Stimulated activated CD8-positive, alpha-beta memory T cell treated with anti-CD3 and anti-CD28 coated beads, Interleukin-15, amount 100 ng/mL, for 1 hour (primary cell): ENCODE results near the gene HSPB8.

Experiments used
- DNase-seq: peaks from one replicate; pipeline ENCODE4 v3.0.0-alpha.2; 2020; ENCODE audit warnings: low read depth

HSPB8 gene

DNA sequence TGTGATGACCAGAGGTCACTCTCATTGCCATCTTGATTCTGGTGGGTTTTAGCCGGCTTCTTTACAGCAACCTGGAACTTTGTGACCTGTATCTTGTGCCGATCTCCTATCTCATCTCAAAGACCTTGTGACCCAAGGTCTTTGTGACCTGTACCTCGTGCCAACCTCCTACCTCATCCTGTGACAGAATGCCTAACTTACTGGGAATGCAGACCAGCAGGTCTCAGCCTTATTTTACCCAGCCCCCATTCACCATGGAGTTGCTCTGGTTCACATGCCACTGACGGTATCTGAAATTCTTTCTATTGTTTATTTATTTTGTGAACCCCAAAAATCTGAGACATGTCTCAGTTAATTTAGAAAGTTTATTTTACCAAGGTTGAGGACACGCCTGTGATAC is 7.4 kb upstream of the HSPB8 start:
- DNase-seq, result no peak

DNA sequence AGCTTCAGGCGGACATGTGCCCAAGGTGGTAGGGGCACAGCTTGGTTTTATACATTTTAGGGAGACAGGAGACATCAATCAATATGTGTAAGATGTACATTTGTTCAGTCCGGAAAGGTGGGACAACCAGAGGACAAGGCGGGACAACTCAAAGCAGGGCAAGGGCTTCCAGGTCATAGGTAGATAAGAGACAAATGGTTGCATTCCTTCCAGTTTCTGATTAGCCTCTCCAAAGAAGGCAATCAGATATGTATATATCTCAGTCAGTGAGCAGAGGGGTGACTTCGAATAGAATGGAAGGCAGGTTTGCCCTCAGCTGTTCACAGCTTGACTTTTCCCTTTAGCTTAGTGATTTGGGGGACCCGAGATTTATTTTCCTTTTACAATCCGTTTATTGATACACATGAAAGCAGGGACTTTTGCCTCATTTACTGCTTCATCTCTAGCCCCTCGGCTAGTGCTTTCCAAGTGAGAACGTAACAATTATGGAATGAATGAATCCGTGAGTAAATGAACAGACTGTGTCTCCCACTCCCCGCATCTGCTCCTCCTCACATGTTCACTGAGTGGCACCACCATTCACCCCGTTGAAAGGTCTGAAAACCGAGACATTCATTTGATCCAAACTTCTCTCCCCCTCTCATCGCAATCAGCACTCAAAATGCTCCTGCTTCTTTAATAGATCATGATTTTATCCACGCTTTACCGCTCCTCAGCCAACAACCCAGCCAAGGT is 6.9 kb upstream of the HSPB8 start:
- DNase-seq, result no peak

DNA sequence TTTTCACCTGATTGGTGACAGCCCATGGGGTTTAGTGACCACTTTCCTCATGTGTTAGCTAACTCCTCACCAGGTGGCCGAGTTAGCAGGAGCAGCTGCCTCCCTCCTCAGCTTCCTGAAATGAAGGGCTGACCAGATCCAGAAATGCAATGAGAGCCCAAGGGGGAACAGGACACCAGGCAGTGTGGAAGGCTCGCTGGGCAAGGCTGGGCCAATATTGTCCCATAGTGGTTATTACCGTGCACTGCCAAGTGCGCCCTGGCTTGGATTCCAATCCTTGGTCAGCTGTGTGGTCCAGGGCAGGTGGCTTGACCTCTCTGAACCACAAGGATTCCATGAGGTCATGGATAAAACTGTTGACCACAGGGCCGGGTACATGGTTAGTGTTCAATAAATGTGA is 3.6 kb upstream of the HSPB8 start:
- no peak for DNase-seq

DNA sequence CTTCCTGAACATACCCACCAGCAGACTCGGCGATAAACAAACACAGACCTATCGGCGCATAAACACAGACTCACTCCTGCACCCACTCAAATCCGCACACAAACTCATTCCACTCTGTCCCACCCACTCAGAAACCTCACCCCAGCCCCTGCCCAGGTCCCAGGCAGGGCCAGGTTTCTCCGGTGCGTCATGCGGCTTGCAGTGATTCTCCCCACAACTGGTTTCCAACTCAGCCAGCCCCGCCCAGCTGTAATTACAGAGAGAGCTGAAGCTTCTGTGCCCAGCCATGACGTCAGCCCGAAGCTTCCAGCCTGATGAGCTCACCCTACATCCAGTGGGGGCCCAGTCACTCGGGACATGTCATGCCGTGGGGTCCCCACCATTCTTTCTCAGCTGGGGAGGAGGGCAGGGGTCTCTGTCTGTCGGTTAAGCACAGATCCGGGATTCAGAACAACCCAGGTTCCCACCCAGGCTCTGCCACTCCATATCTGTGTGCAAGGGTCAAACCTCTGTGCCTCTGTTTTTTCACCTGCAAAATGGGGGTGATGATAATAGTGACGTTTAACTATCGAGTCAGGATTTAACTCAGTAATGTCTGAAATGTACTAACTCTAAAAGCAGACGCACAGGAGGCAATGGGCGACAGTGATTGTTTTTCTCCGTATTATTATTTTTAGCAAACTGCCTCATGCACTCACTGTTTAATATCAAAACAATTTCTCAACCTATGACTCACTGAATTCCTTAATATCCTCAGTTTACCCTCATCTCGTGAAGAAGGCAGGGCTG is 2.3 kb upstream of the HSPB8 start:
- DNase-seq, result no peak

DNA sequence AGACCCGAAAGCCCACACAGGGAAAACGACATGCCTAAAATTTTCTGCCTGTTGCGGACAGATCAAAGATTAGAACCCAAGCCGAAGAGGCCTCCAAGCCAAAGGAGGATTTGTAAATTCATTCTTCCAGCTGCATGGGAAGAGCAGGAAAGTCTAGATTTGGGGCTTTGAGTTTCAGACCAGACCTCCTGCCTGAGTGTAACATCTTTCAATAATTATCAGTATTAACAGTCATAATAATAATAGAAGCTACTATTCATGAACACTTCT is 1.7 kb upstream of the HSPB8 start:
- no peak for DNase-seq

DNA sequence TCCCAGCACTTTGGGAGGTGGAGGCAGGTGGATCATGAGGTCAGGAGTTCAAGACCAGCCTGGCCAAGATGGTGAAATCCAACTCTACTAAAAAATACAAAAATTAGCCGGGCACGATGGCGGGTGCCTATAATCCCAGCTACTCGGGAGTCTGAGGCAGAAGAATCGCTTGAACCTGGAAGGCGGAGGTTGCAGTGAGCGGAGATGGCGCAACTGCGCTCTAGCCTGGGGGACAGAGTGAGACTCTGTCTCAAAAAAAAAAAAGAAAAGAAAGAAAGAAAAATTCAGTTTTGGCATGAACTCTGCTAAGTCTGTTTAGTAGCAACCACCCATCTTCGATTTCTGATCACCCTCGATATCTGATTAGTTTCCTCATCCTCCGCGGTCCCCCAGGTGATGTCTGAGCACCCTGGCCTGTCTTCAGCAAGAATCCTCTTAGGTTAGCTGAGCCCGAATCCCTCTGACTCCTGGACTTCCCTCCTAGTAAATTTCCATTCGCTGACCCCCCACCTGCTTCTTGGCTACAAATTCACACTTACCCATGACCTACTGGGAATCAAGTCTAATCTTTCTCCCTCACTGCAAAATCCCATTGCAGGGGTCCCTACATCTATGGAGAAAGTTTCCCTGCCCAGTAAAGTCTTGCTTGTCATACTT is 879 bp upstream of the HSPB8 start:
- no peak for DNase-seq

DNA sequence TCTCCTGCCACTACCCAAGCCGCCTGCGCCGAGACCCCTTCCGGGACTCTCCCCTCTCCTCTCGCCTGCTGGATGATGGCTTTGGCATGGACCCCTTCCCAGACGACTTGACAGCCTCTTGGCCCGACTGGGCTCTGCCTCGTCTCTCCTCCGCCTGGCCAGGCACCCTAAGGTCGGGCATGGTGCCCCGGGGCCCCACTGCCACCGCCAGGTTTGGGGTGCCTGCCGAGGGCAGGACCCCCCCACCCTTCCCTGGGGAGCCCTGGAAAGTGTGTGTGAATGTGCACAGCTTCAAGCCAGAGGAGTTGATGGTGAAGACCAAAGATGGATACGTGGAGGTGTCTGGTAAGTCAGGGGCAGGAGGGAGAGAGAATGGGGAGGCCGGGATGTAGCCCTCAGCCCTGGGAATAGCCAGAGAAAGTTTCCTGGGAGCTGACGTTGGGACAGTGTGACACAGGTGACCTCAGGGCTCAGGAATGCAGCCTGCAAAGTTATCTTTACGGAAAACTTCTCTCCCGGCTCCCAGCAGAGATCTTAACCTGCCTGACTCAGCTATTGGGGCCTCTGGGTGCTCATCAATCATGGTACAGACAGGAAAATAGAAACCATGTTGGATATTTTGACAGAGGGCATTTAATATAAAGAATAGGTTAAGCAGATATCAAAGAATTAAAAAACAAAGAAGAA is 747 bp downstream of the HSPB8 start:
- DNase-seq, result no peak

DNA sequence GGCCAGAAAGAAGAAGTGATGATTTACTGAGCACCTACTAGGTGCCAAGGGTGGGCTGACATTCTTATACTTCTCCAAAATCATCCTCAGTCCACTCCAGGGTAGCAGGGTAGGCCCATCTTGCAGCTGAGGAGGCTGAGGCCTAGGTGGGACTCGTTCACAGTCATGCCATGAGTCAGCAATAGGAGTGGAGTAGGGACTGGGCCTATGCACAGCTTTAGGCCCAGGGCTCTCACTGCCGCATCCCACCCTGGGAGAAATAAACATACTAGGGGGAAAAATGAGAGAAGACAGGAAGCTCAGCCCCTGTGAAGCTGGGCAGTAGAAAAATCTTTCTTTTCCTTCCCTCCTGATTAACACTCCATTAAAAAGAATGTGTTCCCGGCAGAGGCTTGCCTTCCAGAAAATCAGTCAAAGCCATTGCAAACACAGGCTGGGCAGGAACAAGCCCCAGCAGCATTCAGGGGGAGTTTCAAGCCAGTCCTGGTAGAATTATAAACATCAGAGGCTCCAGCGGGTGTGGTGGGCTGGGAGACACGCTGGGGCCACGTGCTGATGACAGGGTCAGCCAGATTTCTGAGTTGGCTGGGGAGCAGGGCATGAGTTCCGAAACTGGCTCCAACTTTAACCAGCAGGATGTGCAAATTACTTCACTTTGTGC is 1.8 kb downstream of the HSPB8 start:
- DNase-seq, result no peak

DNA sequence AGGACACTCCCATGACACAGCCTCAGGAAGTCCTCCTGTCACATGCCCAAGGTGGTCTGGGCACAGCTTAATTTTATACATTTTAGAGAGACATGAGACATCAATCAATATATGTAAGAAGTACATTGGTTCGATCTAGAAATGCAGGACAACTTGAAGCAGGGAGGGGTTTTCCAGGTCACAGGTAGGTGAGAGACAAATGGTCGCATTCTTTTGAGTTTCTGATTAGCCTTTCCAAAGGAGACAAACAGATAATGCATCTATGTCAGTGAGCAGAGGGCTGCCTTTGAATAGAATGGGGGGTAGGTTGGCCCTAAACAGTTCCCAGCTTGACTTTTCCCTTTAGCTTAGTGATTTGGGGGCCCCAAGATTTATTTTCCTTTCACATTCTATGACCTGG is 2.5 kb downstream of the HSPB8 start:
- no peak for DNase-seq

DNA sequence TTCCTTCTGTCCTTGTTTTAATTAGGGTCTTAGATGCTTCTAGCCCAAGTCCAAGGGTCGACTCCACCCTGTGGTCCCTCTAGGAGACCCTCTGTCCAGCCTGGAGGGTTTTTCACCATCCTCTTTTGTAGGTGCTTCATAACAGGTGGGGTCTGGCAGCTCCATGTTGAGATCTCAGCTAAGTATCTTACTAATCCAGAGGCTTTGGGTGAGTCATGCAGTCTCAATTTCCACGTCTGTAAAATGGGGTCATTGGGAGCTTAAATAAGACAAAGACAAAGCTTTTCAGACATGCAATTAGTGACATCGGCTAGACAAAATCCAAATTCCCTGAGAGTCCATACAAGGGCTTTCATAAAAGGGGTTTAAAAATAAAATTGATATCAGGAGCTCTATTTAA is 3.2 kb downstream of the HSPB8 start:
- no peak for DNase-seq

DNA sequence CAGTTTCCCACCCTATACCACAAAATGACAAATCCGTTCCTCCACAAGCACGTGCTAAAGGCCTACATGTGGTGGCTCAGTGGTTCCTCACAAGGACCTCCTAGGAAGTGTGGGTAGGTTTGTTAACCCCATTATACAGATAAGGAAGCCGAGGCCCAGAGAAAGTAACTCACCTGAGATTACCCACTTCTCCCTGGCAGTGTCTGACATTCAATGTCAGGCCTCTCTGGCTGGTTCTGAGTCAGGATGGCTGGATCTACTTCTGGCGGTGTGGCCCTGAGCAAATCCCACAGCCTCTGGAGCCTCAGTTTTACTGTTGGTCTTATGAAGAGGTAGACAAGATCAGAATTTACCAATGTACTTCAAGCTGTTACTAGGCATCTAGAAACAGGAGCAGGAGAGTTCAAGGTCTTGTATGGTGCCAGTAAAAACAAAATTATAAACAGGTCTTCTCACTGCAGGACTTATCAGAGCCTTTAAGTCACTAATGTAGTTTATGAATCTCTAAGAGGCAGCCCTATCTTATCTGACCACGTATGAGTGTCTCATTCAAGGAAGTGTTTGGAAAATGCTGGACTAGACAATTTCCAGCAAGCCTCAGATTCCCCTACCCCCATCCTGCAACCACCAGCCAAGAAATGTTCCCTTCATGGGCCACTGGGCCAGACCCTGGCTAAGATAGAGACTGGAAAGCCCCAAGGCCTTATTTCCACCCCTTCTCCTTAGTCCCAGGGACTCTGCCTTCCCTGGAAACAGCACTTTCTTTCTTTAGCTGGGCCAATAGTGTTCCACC is 4.2 kb downstream of the HSPB8 start:
- no peak for DNase-seq

DNA sequence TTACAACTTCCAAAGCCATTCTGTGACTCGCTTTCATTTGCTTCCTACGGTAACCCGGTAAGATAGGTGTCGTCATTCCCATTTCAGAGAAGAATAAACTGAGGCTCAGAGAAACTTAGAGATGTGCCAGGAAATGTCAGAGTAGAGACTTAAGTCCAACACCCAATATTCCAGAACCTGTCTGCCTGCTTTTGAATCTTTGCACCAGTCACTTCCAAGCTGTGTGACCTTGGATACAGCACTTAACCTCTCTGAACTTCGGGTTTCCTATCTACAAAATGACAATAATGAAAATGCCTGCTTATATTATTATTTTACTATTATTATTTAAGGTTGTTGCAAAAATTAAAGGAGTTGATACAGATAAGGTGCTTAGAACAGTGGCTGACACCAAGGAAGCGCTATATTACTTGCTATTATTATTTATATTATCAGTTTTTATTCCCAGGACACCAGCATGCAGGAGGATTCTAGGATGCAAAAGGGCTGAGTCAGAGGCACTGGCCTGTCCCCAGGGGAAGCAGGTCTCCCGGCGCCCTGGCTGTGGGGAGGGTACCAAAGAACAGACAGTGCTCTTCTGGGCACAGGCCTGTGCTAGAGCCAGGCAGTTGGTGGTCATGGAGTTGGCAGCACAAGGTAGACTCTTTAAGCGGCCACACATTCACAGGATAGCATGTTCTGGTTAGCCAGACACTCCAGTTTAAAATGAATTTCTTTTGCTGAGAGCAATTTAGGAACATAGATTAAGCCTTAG is 5.4 kb downstream of the HSPB8 start:
- DNase-seq, result no peak

DNA sequence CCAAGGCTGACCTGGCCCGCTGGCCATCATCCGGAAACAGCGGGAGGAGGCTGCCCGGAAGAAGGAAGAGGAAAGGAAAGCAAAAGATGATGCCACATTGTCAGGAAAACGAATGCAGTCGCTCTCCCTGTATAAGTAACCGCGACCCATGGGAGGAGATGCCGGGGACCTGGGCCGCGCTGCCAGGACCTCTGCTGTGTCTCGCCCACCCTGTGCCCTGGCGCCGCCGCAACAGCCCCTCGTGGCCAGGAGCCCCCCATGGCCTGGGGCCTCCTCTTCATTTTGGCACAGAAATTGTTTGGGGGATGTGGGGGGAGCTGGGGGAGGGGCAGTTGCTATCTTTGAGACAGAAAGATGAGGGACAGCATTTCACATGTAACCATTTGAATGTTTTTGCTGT is 16.5 kb downstream of the HSPB8 start:
- DNase-seq, result no peak

DNA sequence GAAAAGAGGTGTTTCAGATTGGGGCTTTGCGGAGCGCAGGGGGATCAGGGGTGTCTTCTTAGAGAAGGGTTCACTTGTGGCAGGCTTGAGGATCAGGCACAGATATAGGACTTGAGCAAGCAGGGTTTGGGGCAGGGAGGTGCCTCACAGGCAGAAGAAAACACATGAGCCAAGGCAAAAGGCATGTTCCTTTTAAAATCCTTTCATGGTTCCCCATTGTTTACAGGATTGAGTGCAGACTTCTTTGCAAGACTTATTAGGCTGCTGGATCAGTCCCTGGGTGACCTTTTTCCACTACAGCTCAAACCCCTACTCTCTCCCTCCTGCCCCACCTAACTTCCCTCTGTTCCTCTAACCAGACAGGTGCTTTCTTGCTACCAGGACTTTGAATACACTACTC is 19.7 kb downstream of the HSPB8 start:
- DNase-seq, result no peak

DNA sequence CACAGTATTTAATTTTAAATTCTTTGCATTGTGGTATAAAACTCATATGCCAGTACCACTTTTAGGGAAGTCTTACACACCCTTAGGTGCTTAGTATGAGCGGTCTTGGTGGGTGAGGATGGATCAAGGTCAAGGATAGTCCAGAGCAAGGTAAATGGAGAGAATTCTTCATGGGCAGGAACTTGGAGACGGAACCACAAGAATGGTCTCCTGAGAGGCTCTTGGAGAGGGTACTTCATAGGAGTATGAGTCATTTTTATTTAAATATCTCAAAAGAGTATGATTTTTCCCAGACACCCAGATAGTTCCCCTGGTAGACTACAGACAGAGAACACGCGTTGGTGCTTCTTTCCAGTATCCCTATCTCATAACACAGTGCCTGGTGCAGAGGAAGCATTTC is 21.9 kb downstream of the HSPB8 start:
- no peak for DNase-seq

DNA sequence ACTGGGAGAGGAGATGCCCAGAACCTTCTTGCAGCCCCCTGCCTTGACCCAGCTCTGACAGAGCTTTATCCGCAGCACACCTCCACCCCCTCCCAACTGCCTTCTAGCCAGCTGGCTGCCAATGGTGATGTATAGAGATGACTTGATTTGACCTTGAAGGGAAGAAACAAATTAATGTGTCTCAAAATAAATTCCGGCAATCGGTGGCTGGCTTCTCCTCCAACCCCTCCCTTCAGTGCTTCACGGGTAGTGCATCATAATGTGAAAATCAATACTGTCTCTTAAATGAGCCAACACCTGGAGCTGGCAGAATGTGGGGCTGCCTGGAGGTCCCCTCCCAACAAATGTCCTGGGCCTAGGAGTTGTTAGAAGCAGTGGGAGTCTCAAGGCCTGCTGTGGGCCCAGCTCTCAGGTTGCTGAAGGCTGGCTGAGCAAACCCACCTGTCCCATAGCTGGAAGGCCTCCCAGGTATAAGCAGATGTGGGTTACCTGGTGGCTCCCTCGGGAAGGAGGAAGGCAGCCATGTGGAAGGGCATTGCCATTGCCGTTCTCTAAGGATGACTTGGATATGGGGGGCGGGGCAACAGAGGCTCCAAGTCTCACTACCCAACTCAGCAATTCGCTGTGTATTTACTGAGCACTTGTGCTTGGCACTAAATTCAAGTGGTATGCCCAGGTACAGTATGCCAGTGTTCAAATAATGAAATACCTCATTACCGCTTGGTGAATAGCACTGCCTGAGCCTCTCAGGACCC is 23.2 kb downstream of the HSPB8 start:
- no peak for DNase-seq

DNA sequence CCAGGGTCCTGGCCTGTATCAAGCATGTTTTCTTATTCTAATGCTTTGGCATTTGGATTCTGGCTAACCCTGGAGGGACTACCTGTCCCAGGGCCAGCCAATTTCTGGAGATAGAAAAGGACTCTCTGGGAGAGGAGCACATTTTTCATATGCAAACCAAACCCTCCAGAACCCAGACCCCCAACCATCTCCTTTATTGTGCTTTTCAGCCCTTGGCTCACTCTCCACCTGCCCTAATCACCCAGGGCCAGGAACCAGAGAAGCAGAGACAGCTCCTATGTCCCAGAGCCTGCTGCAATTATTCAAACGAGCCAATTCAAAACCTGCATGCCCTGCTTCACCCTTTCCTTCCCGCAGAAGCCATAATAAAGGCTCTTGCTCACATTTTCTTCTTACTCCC is 23.8 kb downstream of the HSPB8 start:
- DNase-seq, result no peak

DNA sequence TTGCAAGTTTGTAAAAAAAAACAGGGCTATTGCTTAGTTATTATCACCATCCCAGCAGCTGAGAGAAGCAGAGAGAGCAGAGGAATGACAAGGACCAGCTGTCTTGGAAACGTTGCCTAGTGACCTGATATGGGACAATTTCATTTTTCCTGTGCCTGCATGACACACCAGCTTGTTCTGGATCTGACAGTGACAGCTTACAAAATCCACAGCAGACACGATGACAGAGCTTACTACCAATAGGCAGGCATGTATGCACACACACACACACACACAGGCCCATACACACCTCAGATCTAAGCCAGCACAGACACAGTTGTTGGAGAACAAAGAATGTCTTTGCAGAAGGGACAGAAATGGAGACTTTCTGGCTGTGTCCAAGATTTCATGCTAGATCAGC is 25.4 kb downstream of the HSPB8 start:
- DNase-seq, result no peak

DNA sequence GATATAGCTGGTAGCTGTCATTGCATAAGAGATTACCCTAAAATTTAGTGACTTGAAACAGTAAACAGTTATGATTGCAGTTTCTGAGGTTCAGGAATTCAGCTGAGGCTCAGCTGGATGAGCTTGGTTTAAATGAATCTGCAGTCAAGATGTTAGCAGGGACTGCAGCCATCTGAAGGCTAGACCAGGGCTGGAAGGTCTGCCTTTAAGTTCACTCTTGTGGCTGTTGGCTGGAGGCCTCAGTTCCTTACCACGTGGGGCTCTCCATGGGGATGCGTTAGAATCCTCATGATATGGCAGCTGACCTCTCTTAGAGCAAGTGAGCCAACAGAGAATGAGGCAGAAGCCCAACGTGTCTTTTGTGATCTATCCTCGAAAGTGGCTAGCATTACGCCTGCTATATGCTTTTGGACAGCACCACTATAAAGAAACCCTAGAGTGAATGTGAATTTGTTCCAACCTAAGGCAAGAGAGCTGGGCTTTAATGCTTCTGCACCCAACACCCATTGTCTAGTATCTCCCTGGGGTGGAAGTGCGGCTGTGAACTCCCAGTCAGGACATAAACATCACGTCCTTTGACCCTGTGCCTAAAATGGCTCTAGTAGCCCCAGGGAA is 26.0 kb downstream of the HSPB8 start:
- no peak for DNase-seq
